WTC11 (cell line): ENCODE results near the gene GPR83. TPM values are rescaled to one million over a fixed set of nuclear protein-coding genes. Genes with fewer than 3 reads are reported as not detected.

Experiments used
- ATAC-seq: fragments of 200-7000 bp; cut with Tn5 transposase; 2 replicates; pipeline ENCODE4 v1.10.0; 2021; ENCODE audit warnings: mild to moderate bottlenecking, moderate library complexity
- CTCF ChIA-PET: fragments of 300-600 bp; sonication (Branson Sonifier 250); formaldehyde crosslinking; loops from one replicate; lab custom pipeline; 2021; ENCODE audit warnings: antibody characterized with exemption; lab: Charles Lee
- POLR2A ChIA-PET: fragments of 350-600 bp; sonication (Branson Sonifier 250); formaldehyde crosslinking; loops from one replicate; lab custom pipeline; 2021; ENCODE audit warnings: antibody characterized with exemption; lab: Charles Lee
- DNase-seq: peaks from one replicate; pipeline ENCODE4 v3.0.0; 2021; ENCODE audit warnings: low spot score
- H3K27ac Mint-ChIP-seq: 2 replicates; pipeline ENCODE4 v1.8.0; 2021; ENCODE audit warnings: mixed read lengths
- H3K27me3 Mint-ChIP-seq: 2 replicates; pipeline ENCODE4 v1.8.0; 2021; ENCODE audit warnings: low read depth, mild to moderate bottlenecking, moderate library complexity, mixed read lengths
- H3K36me3 Mint-ChIP-seq: 2 replicates; pipeline ENCODE4 v1.8.0; 2021; ENCODE audit warnings: mixed read lengths
- H3K4me1 Mint-ChIP-seq: 2 replicates; pipeline ENCODE4 v1.8.0; 2022; ENCODE audit warnings: mixed read lengths
- H3K4me3 Mint-ChIP-seq: 2 replicates; pipeline ENCODE4 v1.8.0; 2021; ENCODE audit warnings: mild to moderate bottlenecking, moderate library complexity, mixed read lengths
- H3K9me3 Mint-ChIP-seq: 2 replicates; pipeline ENCODE4 v1.8.0; 2021; ENCODE audit warnings: mixed read lengths
- ARID4B ChIP-seq: sonication (generic); formaldehyde crosslinking; IDR thresholded peaks from 2 replicates; pipeline ENCODE4 v1.8.0; 2023; ENCODE audit warnings: missing genetic modification reagents, mild to moderate bottlenecking, borderline replicate concordance
- ATF2 ChIP-seq: sonication (generic); formaldehyde crosslinking; IDR thresholded peaks from 2 replicates; pipeline ENCODE4 v1.8.1; 2022; ENCODE audit warnings: low read depth, missing genetic modification reagents, borderline replicate concordance
- CTCF ChIP-seq: fragments of 200-600 bp; IDR thresholded peaks from 2 replicates; pipeline ENCODE4 v1.8.0; 2022; ENCODE audit warnings: antibody characterized with exemption
- E2F1 ChIP-seq: sonication (generic); formaldehyde crosslinking; IDR thresholded peaks from 2 replicates; pipeline ENCODE4 v1.8.0; 2022; ENCODE audit warnings: mild to moderate bottlenecking, missing genetic modification reagents
- EMX1 ChIP-seq: fragments of 250-450 bp; sonication (Bioruptor Pico); IDR thresholded peaks from 2 replicates; pipeline ENCODE4 v1.8.0; 2021; ENCODE audit warnings: mild to moderate bottlenecking
- FOXJ3 ChIP-seq: sonication (generic); formaldehyde crosslinking; IDR thresholded peaks from 2 replicates; pipeline ENCODE4 v1.9.0; 2021; ENCODE audit warnings: missing genetic modification reagents, mild to moderate bottlenecking, borderline replicate concordance
- FOXK1 ChIP-seq: sonication (generic); formaldehyde crosslinking; IDR thresholded peaks from 2 replicates; pipeline ENCODE4 v1.8.0; 2022; ENCODE audit warnings: mild to moderate bottlenecking, moderate library complexity, missing genetic modification reagents
- KAT7 ChIP-seq: sonication (generic); formaldehyde crosslinking; IDR thresholded peaks from 2 replicates; pipeline ENCODE4 v1.8.1; 2023; ENCODE audit warnings: missing genetic modification reagents, mild to moderate bottlenecking, borderline replicate concordance
- MLX ChIP-seq: sonication (generic); formaldehyde crosslinking; IDR thresholded peaks from 2 replicates; pipeline ENCODE4 v1.8.1; 2023; ENCODE audit warnings: mild to moderate bottlenecking, missing genetic modification reagents, moderate library complexity
- MYBL2 ChIP-seq: sonication (generic); formaldehyde crosslinking; IDR thresholded peaks from 2 replicates; pipeline ENCODE4 v1.8.1; 2023; ENCODE audit warnings: mild to moderate bottlenecking, moderate library complexity, missing genetic modification reagents
- NFYB ChIP-seq: sonication (generic); formaldehyde crosslinking; conservative IDR thresholded peaks from 2 replicates; pipeline ENCODE4 v1.8.0; 2022; ENCODE audit warnings: low read depth, missing genetic modification reagents
- NR2C2 ChIP-seq: sonication (generic); formaldehyde crosslinking; IDR thresholded peaks from 2 replicates; pipeline ENCODE4 v1.8.0; 2022; ENCODE audit warnings: mild to moderate bottlenecking, missing genetic modification reagents
- SMAD3 ChIP-seq: sonication (generic); formaldehyde crosslinking; IDR thresholded peaks from 2 replicates; pipeline ENCODE4 v1.8.0; 2022; ENCODE audit warnings: missing genetic modification reagents, mild to moderate bottlenecking, borderline replicate concordance
- STAT6 ChIP-seq: sonication (generic); formaldehyde crosslinking; conservative IDR thresholded peaks from 2 replicates; pipeline ENCODE4 v1.8.1; 2023; ENCODE audit warnings: mild to moderate bottlenecking, low read depth, missing genetic modification reagents, moderate library complexity
- TCF7 ChIP-seq: sonication (generic); formaldehyde crosslinking; IDR thresholded peaks from 2 replicates; pipeline ENCODE4 v1.8.0; 2022; ENCODE audit warnings: mild to moderate bottlenecking, low read depth, missing genetic modification reagents, moderate library complexity
- ZBTB21 ChIP-seq: sonication (generic); formaldehyde crosslinking; IDR thresholded peaks from 2 replicates; pipeline ENCODE4 v1.8.1; 2023; ENCODE audit warnings: mild to moderate bottlenecking, missing genetic modification reagents, borderline replicate concordance
- ZNF121 ChIP-seq: sonication (generic); formaldehyde crosslinking; IDR thresholded peaks from 2 replicates; pipeline ENCODE4 v1.8.0; 2023; ENCODE audit warnings: missing genetic modification reagents
- ZNF281 ChIP-seq: sonication (generic); formaldehyde crosslinking; IDR thresholded peaks from 2 replicates; pipeline ENCODE4 v1.8.0; 2023; ENCODE audit warnings: mild to moderate bottlenecking, missing genetic modification reagents
- ZNF416 ChIP-seq: fragments of 250-450 bp; sonication (Bioruptor Pico); IDR thresholded peaks from 2 replicates; pipeline ENCODE4 v1.9.0; 2021; ENCODE audit warnings: mild to moderate bottlenecking, inconsistent platforms
- total RNA-seq: library from RNA; stranded (reverse); gene quantifications from 3 replicates; pipeline ENCODE4 v1.2.3, GENCODE V29; 2021

GPR83 gene
- total RNA-seq, 1 experiment from 2014 or later: 0.42 TPM

GRCh38 chr11:94332814-94333213, 68.4 kb downstream of the GPR83 start:
- no peaks in the 10 kb centered on the region for H3K36me3 Mint-ChIP-seq
- ChIA-PET POLR2A (no interaction called here), CTCF (interaction anchor here (0.5 to 1.6 kb wide), 2 partner anchors 172 to 515 kb away, joined by 3 to 4 read pairs; no protein-coding TSS in a partner anchor)
- DNase-seq (peak; percentile 15), ATAC-seq (no peak)
- H3K9me3 Mint-ChIP-seq: peaks cover 2% of the 10 kb centered on the region; the same call in 1 of the 2 replicates
- H3K4me1 Mint-ChIP-seq: no peaks in the 10 kb centered on the region
- H3K27ac Mint-ChIP-seq: no peak overlapping the region
- H3K4me3 Mint-ChIP-seq: no peak overlapping the region
- no peaks in the 10 kb centered on the region; the same call in 1 of the 2 replicates for H3K27me3 Mint-ChIP-seq
- TF ChIP-seq MLX (CRISPR knock-in tag) (no peak), ZNF121 (CRISPR knock-in tag) (0 out of 2 replicates have a peak, but pooled peaks have one; percentile 9), NFYB (CRISPR knock-in tag) (no peak)
- TF ChIP-seq, all 79 proteins: peak for 1

GRCh38 chr11:94330789-94331188, 70.4 kb downstream of the GPR83 start:
- ChIA-PET CTCF (no interaction called here), POLR2A (no interaction called here)
- Mint-ChIP-seq H3K4me3 (no peak overlapping the region), H3K4me1 (no peaks in the 10 kb centered on the region), H3K9me3 (no peaks in the 10 kb centered on the region), H3K36me3 (no peaks in the 10 kb centered on the region), H3K27ac (no peak overlapping the region), H3K27me3 (peaks cover under 1% of the 10 kb centered on the region; the same call in 1 of the 2 replicates)
- ATAC-seq (no peak), DNase-seq (no peak)
- TF ChIP-seq ARID4B (CRISPR knock-in tag): no peak
- TF ChIP-seq MYBL2: no peak
- TF ChIP-seq CTCF: no peak
- TF ChIP-seq STAT6 (CRISPR knock-in tag): no peak
- no peak for TF ChIP-seq EMX1
- TF ChIP-seq TCF7: no peak
- TF ChIP-seq E2F1: no peak
- no peak for TF ChIP-seq ZNF416 (CRISPR knock-in tag)
- TF ChIP-seq ZNF281 (CRISPR knock-in tag): no peak
- TF ChIP-seq FOXJ3: no peak
- TF ChIP-seq ZNF121 (CRISPR knock-in tag): no peak
- TF ChIP-seq FOXK1 (CRISPR knock-in tag): no peak
- no peak for TF ChIP-seq SMAD3 (CRISPR knock-in tag)
- no peak for TF ChIP-seq NR2C2
- TF ChIP-seq ATF2: no peak
- no peak for TF ChIP-seq ZBTB21
- no peak for TF ChIP-seq KAT7
